H9 (cell line): ENCODE results near the gene TCIRG1. TPM values are rescaled to one million over a fixed set of nuclear protein-coding genes. Genes with fewer than 3 reads are reported as not detected.

Experiments
- DNase-seq: peaks from one replicate; pipeline ENCODE4 v3.0.0-alpha.2; 2017
- H2AFZ ChIP-seq: one replicate; pipeline ENCODE4 v1.6.1; 2013; ENCODE audit warnings: mild to moderate bottlenecking, low read length, control low read depth, moderate library complexity
- H2AK5ac ChIP-seq: 2 replicates; pipeline ENCODE4 v1.6.1; 2013; ENCODE audit warnings: low read length, control low read depth, mixed read lengths; ENCODE audit not compliant: insufficient read length
- H2BK120ac ChIP-seq: one replicate; pipeline ENCODE4 v1.6.1; 2013; ENCODE audit warnings: low read depth, mild to moderate bottlenecking, low read length, control low read depth, inconsistent platforms; ENCODE audit not compliant: poor library complexity, severe bottlenecking
- H2BK12ac ChIP-seq: 2 replicates; pipeline ENCODE4 v1.6.1; 2013; ENCODE audit warnings: low read length, control low read depth, mixed read lengths, low read depth; ENCODE audit not compliant: insufficient read length
- H2BK15ac ChIP-seq: 2 replicates; pipeline ENCODE4 v1.6.1; 2013; ENCODE audit warnings: low read depth, low read length, control low read depth
- H2BK20ac ChIP-seq: one replicate; pipeline ENCODE4 v1.6.1; 2013; ENCODE audit warnings: low read depth, mild to moderate bottlenecking, low read length, control low read depth, inconsistent platforms; ENCODE audit not compliant: poor library complexity, severe bottlenecking
- H2BK5ac ChIP-seq: 2 replicates; pipeline ENCODE4 v1.6.1; 2013; ENCODE audit warnings: low read length, control low read depth, mixed read lengths; ENCODE audit not compliant: insufficient read length
- H3K14ac ChIP-seq: 2 replicates; pipeline ENCODE4 v1.6.1; 2013; ENCODE audit warnings: low read length, control low read depth; ENCODE audit not compliant: insufficient read depth
- H3K18ac ChIP-seq: 2 replicates; pipeline ENCODE4 v1.6.1; 2013; ENCODE audit warnings: low read depth, mild to moderate bottlenecking, mixed read lengths, low read length, control low read depth; ENCODE audit not compliant: insufficient read length
- H3K23ac ChIP-seq: 2 replicates; pipeline ENCODE4 v1.6.1; 2013; ENCODE audit warnings: low read length, control low read depth, mixed read lengths, low read depth; ENCODE audit not compliant: insufficient read length
- H3K23me2 ChIP-seq: 2 replicates; pipeline ENCODE4 v1.6.1; 2013; ENCODE audit warnings: low read depth, mild to moderate bottlenecking, mixed read lengths, low read length, control low read depth; ENCODE audit not compliant: insufficient read length, poor library complexity, severe bottlenecking
- H3K27ac ChIP-seq: 2 replicates; pipeline ENCODE4 v1.5.1; 2013; ENCODE audit warnings: low read length, control low read depth, mixed read lengths, low read depth; ENCODE audit not compliant: insufficient read length
- H3K27me3 ChIP-seq: 2 replicates; pipeline ENCODE4 v1.6.1; 2013; ENCODE audit warnings: low read length, control low read depth, inconsistent platforms; ENCODE audit not compliant: insufficient read depth
- H3K4ac ChIP-seq: 2 replicates; pipeline ENCODE4 v1.6.1; 2013; ENCODE audit warnings: low read depth, mild to moderate bottlenecking, control low read depth, inconsistent platforms, low read length, moderate library complexity
- H3K4me1 ChIP-seq: 2 replicates; pipeline ENCODE4 v1.6.1; 2013; ENCODE audit warnings: low read length, control low read depth, inconsistent platforms; ENCODE audit not compliant: insufficient read depth
- H3K4me2 ChIP-seq: 2 replicates; pipeline ENCODE4 v1.6.1; 2013; ENCODE audit warnings: low read length, control low read depth, mixed read lengths; ENCODE audit not compliant: insufficient read length, insufficient read depth
- H3K56ac ChIP-seq: 2 replicates; pipeline ENCODE4 v1.6.1; 2013; ENCODE audit warnings: low read depth, mild to moderate bottlenecking, mixed read lengths, low read length, control low read depth; ENCODE audit not compliant: insufficient read length
- H3K79me1 ChIP-seq: 2 replicates; pipeline ENCODE4 v1.6.1; 2013; ENCODE audit warnings: low read depth, mild to moderate bottlenecking, moderate library complexity, low read length, control low read depth, inconsistent platforms; ENCODE audit not compliant: insufficient read depth, poor library complexity, severe bottlenecking
- H3K79me2 ChIP-seq: 2 replicates; pipeline ENCODE4 v1.6.1; 2013; ENCODE audit warnings: low read length, control low read depth, inconsistent platforms; ENCODE audit not compliant: insufficient read depth
- H3K9ac ChIP-seq: 2 replicates; pipeline ENCODE4 v1.6.1; 2013; ENCODE audit warnings: low read length, control low read depth, mixed read lengths; ENCODE audit not compliant: insufficient read length; ENCODE audit errors: extremely low read depth
- H3K9me3 ChIP-seq: one replicate; pipeline ENCODE4 v1.6.1; 2013; ENCODE audit warnings: low read depth, low read length, inconsistent platforms; ENCODE audit not compliant: control insufficient read depth
- H3T11ph ChIP-seq: one replicate; pipeline ENCODE4 v1.6.1; 2013; ENCODE audit warnings: mild to moderate bottlenecking, low read length, control low read depth, inconsistent platforms
- H4K20me1 ChIP-seq: one replicate; pipeline ENCODE4 v1.6.1; 2013; ENCODE audit not compliant: control insufficient read depth, insufficient read length, insufficient read depth
- H4K5ac ChIP-seq: 2 replicates; pipeline ENCODE4 v1.6.1; 2013; ENCODE audit warnings: low read depth, mild to moderate bottlenecking, mixed read lengths, low read length, control low read depth; ENCODE audit not compliant: insufficient read length
- H4K8ac ChIP-seq: replicated peaks from 2 replicates; pipeline ENCODE4 v1.6.1; 2013; ENCODE audit warnings: low read length, control low read depth, mixed read lengths, low read depth; ENCODE audit not compliant: insufficient read length
- H4K91ac ChIP-seq: 2 replicates; pipeline ENCODE4 v1.6.1; 2013; ENCODE audit warnings: low read depth, mild to moderate bottlenecking, moderate library complexity, mixed read lengths, low read length, control low read depth; ENCODE audit not compliant: insufficient read length
- H3K27ac Mint-ChIP-seq, 3 experiments: 2 replicates in 2 of 3; 3 replicates in 1 of 3; pipeline ENCODE4 v1.8.0; 2020 to 2021; ENCODE audit warnings: mixed read lengths in 3 of 3, mild to moderate bottlenecking in 1 of 3, moderate library complexity in 1 of 3
- H3K27me3 Mint-ChIP-seq: 2 replicates; pipeline ENCODE4 v1.8.0; 2021; ENCODE audit warnings: low read depth, mild to moderate bottlenecking, moderate library complexity, mixed read lengths
- H3K36me3 Mint-ChIP-seq, 3 experiments: 2 replicates in 2 of 3; 3 replicates in 1 of 3; pipeline ENCODE4 v1.8.0; 2020 to 2021; ENCODE audit warnings: low read depth in 3 of 3, mixed read lengths in 3 of 3; ENCODE audit not compliant: insufficient read depth in 1 of 3
- H3K4me1 Mint-ChIP-seq, 2 experiments: 2 replicates each; pipeline ENCODE4 v1.8.0; 2020; ENCODE audit warnings: mixed read lengths in 2 of 2
- H3K4me3 Mint-ChIP-seq, 2 experiments: 2 replicates in 1 of 2; 3 replicates in 1 of 2; pipeline ENCODE4 v1.8.0; 2020 to 2021; ENCODE audit warnings: mild to moderate bottlenecking in 2 of 2, mixed read lengths in 2 of 2, moderate library complexity in 1 of 2
- H3K9me3 Mint-ChIP-seq, 2 experiments: 2 replicates in 1 of 2; 3 replicates in 1 of 2; pipeline ENCODE4 v1.8.0; 2020; ENCODE audit warnings: mild to moderate bottlenecking in 2 of 2, mixed read lengths in 2 of 2, moderate library complexity in 1 of 2
- CTCF ChIP-seq: fragments of 200-600 bp; sonication (generic); conservative IDR thresholded peaks from 3 replicates; pipeline ENCODE4 v1.8.0; 2021; ENCODE audit warnings: antibody characterized with exemption, mild to moderate bottlenecking
- WGBS: extraction: QIAGEN DNeasy Blood & Tissue Kit; methylation state at CpG from one replicate; pipeline ENCODE4 v1.1.7; 2013; ENCODE audit warnings: missing lambda C conversion rate, low lambda C conversion rate, mixed read lengths; ENCODE audit not compliant: insufficient read length; ENCODE audit errors: extremely low coverage; 5-methylcytosine and 5-hydroxymethylcytosine counted together
- total RNA-seq: library from RNA; stranded (reverse); gene quantifications from 2 replicates; pipeline ENCODE4 v1.2.1, GENCODE V29; 2021

The TCIRG1 gene
- total RNA-seq, 1 experiment from 2014 or later, result 24.4 TPM

GRCh38 chr11:68093565-68093964 lies 54.7 kb downstream of the TCIRG1 start:
- H3K4me1 ChIP-seq, result no peaks in the 10 kb centered on the region
- H2BK120ac ChIP-seq, result no peak overlapping the region
- H3K23ac ChIP-seq, result no peak overlapping the region
- no peak overlapping the region for H2AK5ac ChIP-seq
- no peak overlapping the region for H3K18ac ChIP-seq
- no peak overlapping the region for H4K5ac ChIP-seq
- no peaks in the 10 kb centered on the region for H3K9me3 Mint-ChIP-seq
- no peak overlapping the region for H3K4me3 Mint-ChIP-seq
- H3K56ac ChIP-seq, result no peak overlapping the region
- no peak overlapping the region for H3K4me2 ChIP-seq
- no peak overlapping the region for H2BK15ac ChIP-seq
- no peak overlapping the region for H3K27ac ChIP-seq
- H3K27me3 Mint-ChIP-seq, result no peaks in the 10 kb centered on the region
- H3K27ac Mint-ChIP-seq, result no peak overlapping the region
- no peak for DNase-seq
- TF ChIP-seq CTCF, result no peak
- peaks cover 4 to 16% (median 10%) of the 10 kb centered on the region in 3 experiments; a peak in 6 of 7 replicates for H3K36me3 Mint-ChIP-seq
- no peak overlapping the region for H2BK5ac ChIP-seq
- no peak overlapping the region for H3K4ac ChIP-seq
- WGBS, result no CpG with 5 or more reads among the region's 4 CpGs
- H2AFZ ChIP-seq, result no peak overlapping the region
- H4K91ac ChIP-seq, result no peak overlapping the region
- H3K4me1 Mint-ChIP-seq, result peaks cover 0 to 6% of the 10 kb centered on the region in 2 experiments; a peak in 1 of 4 replicates
- H4K20me1 ChIP-seq, result no peaks in the 10 kb centered on the region
- no peak overlapping the region for H3K9ac ChIP-seq
- H3K23me2 ChIP-seq, result no peaks in the 10 kb centered on the region
- H3K9me3 ChIP-seq, result no peaks in the 10 kb centered on the region
- no peak overlapping the region for H3K14ac ChIP-seq
- peaks cover 8% of the 10 kb centered on the region; the same call in 1 of the 2 replicates for H3K79me2 ChIP-seq
- no peaks in the 10 kb centered on the region for H3K27me3 ChIP-seq
- peaks cover 4% of the 10 kb centered on the region for H3K79me1 ChIP-seq
- H2BK20ac ChIP-seq, result no peak overlapping the region
- no peak overlapping the region for H3T11ph ChIP-seq
- no peak overlapping the region for H4K8ac ChIP-seq
- H2BK12ac ChIP-seq, result no peak overlapping the region
